Trophoblast cell (in vitro differentiated cells and primary cell): ENCODE results near the gene EYA2.

Experiments used
- DNase-seq, 2 donors: peaks; one replicate each; pipeline ENCODE4 v3.0.0-alpha.2; 2016
- H2AFZ ChIP-seq: 2 replicates; pipeline ENCODE4 v1.6.1; 2013; ENCODE audit warnings: low read length, moderate library complexity, mild to moderate bottlenecking; ENCODE audit not compliant: insufficient read depth, poor library complexity
- H2AK5ac ChIP-seq: 2 replicates; pipeline ENCODE4 v1.6.1; 2013; ENCODE audit warnings: mild to moderate bottlenecking, low read length
- H2BK120ac ChIP-seq: 2 replicates; pipeline ENCODE4 v1.6.1; 2013; ENCODE audit warnings: low read length, mild to moderate bottlenecking, moderate library complexity; ENCODE audit not compliant: insufficient read depth, poor library complexity
- H2BK12ac ChIP-seq: 2 replicates; pipeline ENCODE4 v1.6.1; 2013; ENCODE audit warnings: mild to moderate bottlenecking, low read length, moderate library complexity
- H2BK5ac ChIP-seq: 2 replicates; pipeline ENCODE4 v1.6.1; 2013; ENCODE audit warnings: low read length, low read depth, moderate library complexity, mild to moderate bottlenecking; ENCODE audit not compliant: poor library complexity
- H3K14ac ChIP-seq: 2 replicates; pipeline ENCODE4 v1.6.1; 2013; ENCODE audit warnings: mild to moderate bottlenecking, low read length
- H3K18ac ChIP-seq: 2 replicates; pipeline ENCODE4 v1.6.1; 2013; ENCODE audit warnings: mild to moderate bottlenecking, low read length
- H3K23ac ChIP-seq: 2 replicates; pipeline ENCODE4 v1.6.1; 2013; ENCODE audit warnings: low read length
- H3K27ac ChIP-seq: 2 replicates; pipeline ENCODE4 v1.5.1; 2013; ENCODE audit warnings: low read depth, mild to moderate bottlenecking, inconsistent platforms, low read length, moderate library complexity
- H3K27me3 ChIP-seq: 2 replicates; pipeline ENCODE4 v1.6.1; 2013; ENCODE audit warnings: inconsistent platforms, mild to moderate bottlenecking, low read length, moderate library complexity; ENCODE audit not compliant: insufficient read depth
- H3K36me3 ChIP-seq, 2 experiments: 1 replicate in 1 of 2; 2 replicates in 1 of 2; pipeline ENCODE4 v1.6.1; 2013; ENCODE audit warnings: low read length in 2 of 2, mild to moderate bottlenecking in 2 of 2, moderate library complexity in 1 of 2; ENCODE audit not compliant: insufficient read depth in 2 of 2, control insufficient read depth in 1 of 2
- H3K4ac ChIP-seq: 2 replicates; pipeline ENCODE4 v1.6.1; 2013; ENCODE audit warnings: low read depth, mild to moderate bottlenecking, low read length, moderate library complexity
- H3K4me1 ChIP-seq, 2 experiments: 1 replicate in 1 of 2; 2 replicates in 1 of 2; pipeline ENCODE4 v1.6.1; 2013; ENCODE audit warnings: low read length in 2 of 2, mild to moderate bottlenecking in 2 of 2, moderate library complexity in 1 of 2; ENCODE audit not compliant: insufficient read depth in 2 of 2, control insufficient read depth in 1 of 2
- H3K4me2 ChIP-seq: 2 replicates; pipeline ENCODE4 v1.6.1; 2013; ENCODE audit warnings: inconsistent platforms, mild to moderate bottlenecking, low read length, moderate library complexity
- H3K4me3 ChIP-seq: 2 replicates; pipeline ENCODE4 v1.5.1; 2013; ENCODE audit warnings: mild to moderate bottlenecking, low read depth, low read length, inconsistent platforms
- H3K79me1 ChIP-seq: one replicate; pipeline ENCODE4 v1.6.1; 2013; ENCODE audit warnings: low read length
- H3K79me2 ChIP-seq: 2 replicates; pipeline ENCODE4 v1.6.1; 2013; ENCODE audit warnings: low read length, mild to moderate bottlenecking; ENCODE audit not compliant: control insufficient read depth, insufficient read depth, poor library complexity
- H3K9ac ChIP-seq: 2 replicates; pipeline ENCODE4 v1.6.1; 2013; ENCODE audit warnings: mild to moderate bottlenecking, low read length
- H3K9me3 ChIP-seq: 2 replicates; pipeline ENCODE4 v1.6.1; 2013; ENCODE audit warnings: low read depth, mild to moderate bottlenecking, control low read depth, inconsistent platforms, low read length; ENCODE audit not compliant: insufficient read depth
- H4K12ac ChIP-seq: 2 replicates; pipeline ENCODE4 v1.6.1; 2013; ENCODE audit warnings: low read depth, mild to moderate bottlenecking, low read length, moderate library complexity
- H4K8ac ChIP-seq: 2 replicates; pipeline ENCODE4 v1.6.1; 2013; ENCODE audit warnings: low read depth, mild to moderate bottlenecking, low read length, moderate library complexity
- H4K91ac ChIP-seq: one replicate; pipeline ENCODE4 v1.6.1; 2013; ENCODE audit warnings: low read depth, mild to moderate bottlenecking, low read length, moderate library complexity
- WGBS: extraction: QIAGEN DNeasy Blood & Tissue Kit; methylation state at CpG from one replicate; pipeline ENCODE4 v1.1.7; 2013; ENCODE audit warnings: missing lambda C conversion rate; ENCODE audit not compliant: insufficient read length, insufficient coverage; ENCODE audit errors: extremely low coverage; 5-methylcytosine and 5-hydroxymethylcytosine counted together

Gene EYA2

GRCh38 chr20:47150403-47151152 lies 255.9 kb downstream of the EYA2 start:
- Histone ChIP-seq H2BK5ac (no peak overlapping the region), H4K91ac (no peak overlapping the region), H2AK5ac (no peak overlapping the region), H3K79me1 (peaks cover 7% of the 10 kb centered on the region), H3K9ac (no peak overlapping the region), H2BK12ac (no peak overlapping the region), H3K4me1 (peaks cover 9 to 12% of the 10 kb centered on the region in 2 experiments), H2AFZ (no peak overlapping the region), H3K27ac (no peak overlapping the region), H3K79me2 (no peaks in the 10 kb centered on the region), H3K4me2 (no peak overlapping the region), H3K23ac (no peak overlapping the region), H3K9me3 (no peaks in the 10 kb centered on the region), H4K8ac (no peak overlapping the region), H3K4ac (no peak overlapping the region), H3K4me3 (no peak overlapping the region), H2BK120ac (no peak overlapping the region), H3K14ac (no peak overlapping the region), H3K36me3 (peaks cover 0 to 3% of the 10 kb centered on the region in 2 experiments), H4K12ac (no peak overlapping the region), H3K27me3 (no peaks in the 10 kb centered on the region), H3K18ac (no peak overlapping the region)
- DNase-seq, result peak; percentile 84 to 88
- WGBS, result no CpG with 5 or more reads among the region's 11 CpGs

- Histone ChIP-seq H3K4me1 (peaks cover 4% of the 10 kb centered on the region in 2 experiments), H4K8ac (no peak overlapping the region), H3K27ac (no peak overlapping the region), H2AFZ (no peak overlapping the region), H3K4ac (no peak overlapping the region), H3K9ac (no peak overlapping the region), H2BK5ac (no peak overlapping the region), H2AK5ac (no peak overlapping the region), H3K18ac (no peak overlapping the region), H3K79me2 (no peaks in the 10 kb centered on the region), H3K4me2 (no peak overlapping the region), H4K12ac (no peak overlapping the region), H3K79me1 (peaks cover 5% of the 10 kb centered on the region), H3K14ac (no peak overlapping the region), H3K36me3 (peaks cover 0 to 3% of the 10 kb centered on the region in 2 experiments), H2BK12ac (no peak overlapping the region), H3K4me3 (no peak overlapping the region), H3K27me3 (no peaks in the 10 kb centered on the region), H3K9me3 (no peaks in the 10 kb centered on the region), H3K23ac (no peak overlapping the region), H2BK120ac (no peak overlapping the region), H4K91ac (no peak overlapping the region)
- DNase-seq, result no peak
- no CpG with 5 or more reads among the region's 4 CpGs for WGBS
These were observed 257.4 kb downstream of the EYA2 start for GRCh38 chr20:47152068-47152467.

GRCh38 chr20:47154089-47154488 lies 259.4 kb downstream of the EYA2 start:
- Histone ChIP-seq H3K4ac (no peak overlapping the region), H3K27me3 (no peaks in the 10 kb centered on the region), H4K12ac (no peak overlapping the region), H2BK12ac (no peak overlapping the region), H3K4me2 (no peak overlapping the region), H3K18ac (no peak overlapping the region), H3K27ac (no peak overlapping the region), H3K36me3 (peaks cover 0 to 3% of the 10 kb centered on the region in 2 experiments), H2AK5ac (no peak overlapping the region), H3K9me3 (no peaks in the 10 kb centered on the region), H4K8ac (no peak overlapping the region), H3K79me2 (no peaks in the 10 kb centered on the region), H2BK120ac (no peak overlapping the region), H2BK5ac (no peak overlapping the region), H3K79me1 (no peaks in the 10 kb centered on the region), H3K23ac (no peak overlapping the region), H3K14ac (no peak overlapping the region), H2AFZ (no peak overlapping the region), H3K4me1 (no peaks in the 10 kb centered on the region), H4K91ac (no peak overlapping the region), H3K4me3 (no peak overlapping the region), H3K9ac (no peak overlapping the region)
- WGBS, result no CpG with 5 or more reads among the region's 2 CpGs
- DNase-seq, result no peak

- Histone ChIP-seq H4K12ac (no peak overlapping the region), H3K79me2 (no peaks in the 10 kb centered on the region), H3K36me3 (peaks cover 0 to 3% of the 10 kb centered on the region in 2 experiments), H3K4me2 (no peak overlapping the region), H3K79me1 (no peaks in the 10 kb centered on the region), H2BK5ac (no peak overlapping the region), H2BK12ac (no peak overlapping the region), H2AK5ac (no peak overlapping the region), H3K4me1 (no peaks in the 10 kb centered on the region), H3K9me3 (no peaks in the 10 kb centered on the region), H3K27me3 (no peaks in the 10 kb centered on the region), H3K9ac (no peak overlapping the region), H4K8ac (no peak overlapping the region), H3K18ac (no peak overlapping the region), H4K91ac (no peak overlapping the region), H2AFZ (no peak overlapping the region), H3K27ac (no peak overlapping the region), H3K14ac (no peak overlapping the region), H3K23ac (no peak overlapping the region), H3K4ac (no peak overlapping the region), H2BK120ac (no peak overlapping the region), H3K4me3 (no peak overlapping the region)
- no peak for DNase-seq
- no CpG with 5 or more reads among the region's 10 CpGs for WGBS
These were observed 261.9 kb downstream of the EYA2 start for GRCh38 chr20:47156301-47157137.
